IMR-90 (cell line): ENCODE data around the gene CIROP.

Experiments used
- CEBPB ChIP-seq: IDR thresholded peaks from 2 replicates; pipeline ENCODE4 v1.6.1; 2012; ENCODE audit warnings: low read depth, low read length, improper control_type of control experiment
- CTCF ChIP-seq: conservative IDR thresholded peaks from 2 replicates; pipeline ENCODE4 v1.5.1; 2012; ENCODE audit warnings: mild to moderate bottlenecking, low read depth, low read length, improper control_type of control experiment
- MXI1 ChIP-seq: IDR thresholded peaks from 2 replicates; pipeline ENCODE4 v1.6.1; 2012; ENCODE audit warnings: low read depth, mild to moderate bottlenecking, low read length, moderate library complexity, borderline replicate concordance
- POLR2A ChIP-seq: IDR thresholded peaks from 2 replicates; pipeline ENCODE4 v1.6.1; 2012; ENCODE audit warnings: mild to moderate bottlenecking, low read depth, low read length
- RAD21 ChIP-seq: IDR thresholded peaks from 2 replicates; pipeline ENCODE4 v1.6.1; 2012; ENCODE audit warnings: low read length, improper control_type of control experiment

DNA sequence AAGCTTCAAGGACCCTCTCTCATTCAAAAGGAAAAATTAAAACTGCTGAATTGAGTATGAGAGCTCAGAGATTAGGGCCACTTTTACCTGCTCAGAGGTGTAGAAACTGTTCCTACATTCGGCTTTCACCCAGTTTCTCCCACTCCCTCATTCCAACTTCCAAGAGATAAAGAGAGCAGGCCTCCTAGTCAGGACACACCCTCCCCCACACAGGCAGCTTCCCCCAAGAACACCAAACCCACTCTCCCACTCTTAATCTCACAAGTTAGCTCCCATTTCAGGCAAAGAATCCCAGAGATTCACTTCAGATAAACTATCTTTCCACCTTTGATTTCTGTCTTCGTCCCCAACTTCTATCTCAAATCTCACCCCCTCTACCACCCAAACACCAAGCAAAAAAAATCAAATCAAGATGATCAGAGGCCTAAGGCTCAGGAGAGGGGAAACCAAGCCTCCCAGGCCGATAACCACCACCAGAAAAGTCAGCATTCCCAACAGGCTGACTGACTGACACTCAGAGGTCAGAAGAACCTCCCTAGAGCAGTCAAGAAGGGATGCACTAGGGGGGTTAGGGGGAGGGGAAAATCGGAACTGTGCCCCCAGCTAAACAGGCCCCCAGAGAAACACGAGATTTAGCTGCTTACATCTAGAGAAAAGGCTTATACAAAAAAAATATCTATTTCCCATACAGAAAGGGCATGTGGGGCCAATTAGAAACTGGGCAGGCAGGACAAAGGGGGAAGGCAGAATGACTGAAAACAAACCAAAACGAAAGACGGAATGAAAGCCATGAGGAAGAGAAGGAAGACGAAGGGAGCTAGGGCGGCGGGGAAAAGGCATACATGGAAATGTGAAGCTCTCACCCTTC, 34.3 kb downstream of the CIROP start:
- TF ChIP-seq CTCF (no peak), MXI1 (no peak), POLR2A (no peak), CEBPB (no peak), RAD21 (no peak)
